ENCODE results near the gene BCAS3. TPM values are rescaled to one million over a fixed set of nuclear protein-coding genes. Genes with fewer than 3 reads are reported as not detected.
A peak's percentile ranks its signal among the peaks of the same experiment; 100 is the strongest.
"Not testable (repeated sequence)": the region's sequence is repeated elsewhere in the genome, so short reads cannot be mapped to it uniquely, and the experiment has no call there.

BCAS3 gene
- 17.1 and 20.1 TPM in 2 replicates for total RNA-seq

DNA sequence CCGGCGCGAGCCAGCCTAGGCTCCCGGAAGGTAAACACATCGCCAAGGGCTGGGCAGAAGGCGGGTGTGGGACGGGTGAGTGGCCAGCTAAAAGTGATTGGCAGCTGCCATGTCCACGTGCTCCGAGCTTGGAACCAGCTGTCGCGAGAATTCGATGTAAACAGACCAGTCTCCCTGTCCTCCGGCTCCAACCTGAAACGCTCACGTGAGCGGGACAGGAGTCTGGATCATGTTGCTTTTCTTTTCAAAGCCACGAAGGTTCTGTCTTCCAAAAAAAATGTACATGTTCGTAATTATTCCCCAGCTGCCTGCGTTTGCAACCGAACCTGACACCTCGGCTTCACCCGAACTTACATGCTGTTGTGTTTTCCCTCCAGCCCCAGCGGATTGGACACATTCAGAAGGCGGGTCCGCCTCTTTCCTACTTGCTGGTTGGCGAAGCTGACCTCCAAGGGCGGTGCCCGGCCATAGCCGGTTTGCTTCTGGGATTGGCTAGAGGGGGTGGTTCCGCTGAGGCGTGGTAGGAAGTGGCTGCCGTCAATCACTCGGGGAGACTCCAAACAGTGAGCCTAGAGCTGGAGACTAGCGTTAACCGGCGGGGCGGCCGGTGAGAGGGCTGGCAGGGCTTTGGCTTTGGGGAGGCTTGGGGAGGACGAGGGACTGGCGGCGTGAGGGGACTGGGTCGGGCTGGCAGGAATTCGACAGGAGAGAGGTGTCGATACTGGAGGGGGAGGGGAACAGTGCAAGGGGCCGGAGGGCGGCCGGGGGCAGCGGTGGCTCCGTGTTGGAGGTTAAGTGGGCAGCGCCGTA, at the start of gene BCAS3:
Gene BCAS3, plus strand, starts transcription at position 544 of the 810 bp plus-strand sequence.
- DNase-seq (ENCODE audit: low read depth, low spot score) = peak; percentile 97

DNA sequence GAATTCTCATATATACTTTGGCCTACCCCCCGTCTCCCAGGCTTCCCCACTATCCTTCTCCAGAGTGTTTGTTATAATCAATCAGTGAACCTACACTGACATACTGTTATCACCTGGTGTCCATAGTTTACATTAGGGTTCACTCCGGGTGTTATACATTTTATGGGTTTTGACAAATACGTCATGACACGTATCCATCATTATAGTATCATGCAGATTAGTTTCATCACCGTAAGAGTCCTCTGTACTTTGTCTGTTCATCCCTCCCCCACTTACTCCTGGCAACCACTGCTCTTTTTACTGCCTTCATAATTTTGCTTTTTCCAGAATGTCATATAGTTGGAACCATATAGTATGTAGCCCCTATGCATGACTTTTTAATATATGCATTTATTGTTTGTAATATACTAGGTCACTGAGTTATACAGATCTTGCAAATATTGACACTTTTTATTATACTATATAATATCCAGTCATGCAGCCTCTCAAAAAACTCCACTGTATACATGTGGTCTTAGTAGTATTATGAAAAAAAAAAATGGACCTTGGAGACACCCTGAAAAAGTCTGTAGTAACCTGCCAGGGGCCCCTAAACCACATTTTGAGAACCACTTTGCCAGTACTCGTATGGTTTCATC, 49.3 kb upstream of the BCAS3 start:
- no peak for DNase-seq (ENCODE audit: low read depth, low spot score)

DNA sequence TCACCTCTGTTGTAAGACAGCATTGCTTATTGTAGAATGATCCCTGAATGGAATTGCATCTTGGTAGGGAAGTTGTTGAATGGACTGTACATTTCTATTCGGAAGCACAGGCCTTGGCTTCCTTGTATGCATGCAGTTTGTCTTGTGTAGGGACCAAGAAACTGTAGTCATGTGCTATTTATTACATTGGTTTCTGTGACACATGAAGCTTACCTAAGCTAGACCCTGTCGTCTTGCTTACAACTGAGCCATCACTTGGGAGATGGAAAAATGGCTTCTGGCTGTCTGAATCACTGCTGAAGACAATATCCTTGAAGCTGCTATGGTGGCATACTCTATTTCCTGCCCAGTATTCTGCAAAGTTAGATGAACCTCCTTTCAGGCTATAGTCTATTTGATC, 48.5 kb upstream of the BCAS3 start:
- no peak for DNase-seq (ENCODE audit: low read depth, low spot score)

DNA sequence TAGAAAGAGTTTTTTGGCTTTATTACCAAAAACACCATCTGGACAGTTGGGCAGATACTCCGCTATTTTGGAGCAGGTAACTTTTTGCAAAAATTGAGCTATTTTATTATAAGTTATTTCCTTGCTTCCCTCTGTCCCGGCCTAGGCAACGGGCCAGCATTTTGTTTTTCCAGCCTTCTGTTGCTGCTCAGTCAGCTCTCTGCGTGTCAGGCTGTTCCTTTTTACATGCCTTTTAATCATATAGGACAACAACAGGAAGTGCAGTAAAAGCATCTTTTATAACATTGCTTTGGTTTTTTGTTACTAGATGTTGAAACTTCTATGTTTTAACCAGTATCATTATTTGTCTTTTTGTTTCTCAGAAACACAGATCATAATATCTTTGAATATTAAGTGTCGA, 47.3 kb upstream of the BCAS3 start:
- DNase-seq (ENCODE audit: low read depth, low spot score) = peak; percentile 45

DNA sequence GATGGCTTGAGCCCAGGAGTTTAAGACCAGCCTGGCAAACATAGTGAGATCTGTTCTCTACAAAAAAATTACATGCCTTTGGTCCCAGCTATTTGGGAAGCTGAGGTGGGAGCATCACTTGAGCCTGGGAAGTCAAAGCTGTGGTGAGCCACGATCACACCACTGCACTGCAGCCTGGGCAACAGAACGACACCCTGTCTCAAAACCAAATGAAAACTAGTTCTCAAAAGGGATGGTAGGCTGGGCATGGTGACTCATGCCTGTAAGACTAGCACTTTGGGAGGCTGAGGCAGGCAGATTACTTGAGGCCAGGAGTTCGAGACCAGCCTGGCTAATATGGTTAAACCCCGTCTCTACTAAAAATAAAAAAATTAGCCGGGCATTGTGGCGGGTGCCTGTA, 46.5 kb upstream of the BCAS3 start:
- DNase-seq (ENCODE audit: low read depth, low spot score) = no peak

DNA sequence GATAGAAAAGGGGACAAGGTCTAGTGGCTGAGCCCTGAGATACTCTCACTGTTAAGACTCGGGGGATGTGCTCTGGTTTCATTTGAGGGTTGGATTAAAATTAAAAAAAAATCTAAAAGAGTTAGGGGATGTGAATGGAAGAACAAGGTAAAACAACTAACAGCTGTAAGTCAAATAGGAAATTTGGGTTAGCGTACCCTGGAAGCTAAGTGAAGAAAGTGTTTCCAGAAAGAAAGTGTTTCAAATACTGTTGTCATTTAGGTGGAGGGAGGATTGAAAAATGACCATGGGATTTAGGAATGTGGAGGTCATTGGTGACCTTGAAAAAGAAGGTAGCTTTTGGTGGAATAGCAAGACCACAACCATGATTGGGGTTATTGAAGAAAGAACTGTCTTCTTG, 40.0 kb upstream of the BCAS3 start:
- no peak for DNase-seq (ENCODE audit: low read depth, low spot score)

DNA sequence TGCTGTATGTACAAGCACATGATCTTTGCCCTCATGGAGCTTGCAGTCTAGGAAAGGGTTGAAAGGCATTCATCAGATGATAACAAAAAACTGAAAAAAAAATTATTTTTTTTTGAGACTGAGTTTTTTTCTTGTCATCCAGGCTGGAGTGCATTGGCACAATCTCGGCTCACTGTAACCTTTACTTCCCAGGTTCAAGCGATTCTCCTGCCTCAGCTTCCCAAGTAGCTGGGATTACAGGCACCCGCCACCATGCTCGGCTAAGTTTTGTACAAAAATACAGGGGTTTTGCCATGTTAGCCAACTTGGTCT, 38.7 kb upstream of the BCAS3 start:
- no peak for DNase-seq (ENCODE audit: low read depth, low spot score)

DNA sequence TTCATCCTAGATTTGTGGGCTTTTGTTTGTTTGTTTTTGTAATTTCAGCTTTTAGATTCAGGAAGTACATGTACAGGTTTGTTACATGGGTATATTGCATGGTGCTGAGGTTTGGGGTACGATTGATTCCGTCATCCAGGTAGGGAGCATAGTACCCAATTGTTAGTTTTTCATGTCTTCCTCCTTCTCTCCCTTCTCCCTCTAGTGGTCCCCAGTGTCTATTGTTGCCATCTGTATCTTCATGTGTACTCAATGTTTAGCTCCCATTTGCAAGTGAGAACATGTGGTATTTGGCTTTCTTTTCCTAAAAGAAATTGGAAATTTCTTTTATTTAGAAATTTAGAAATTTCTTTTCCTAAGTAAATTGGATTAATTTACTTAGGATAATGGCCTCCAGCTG, 37.1 kb upstream of the BCAS3 start:
- DNase-seq (ENCODE audit: low read depth, low spot score) = no peak

DNA sequence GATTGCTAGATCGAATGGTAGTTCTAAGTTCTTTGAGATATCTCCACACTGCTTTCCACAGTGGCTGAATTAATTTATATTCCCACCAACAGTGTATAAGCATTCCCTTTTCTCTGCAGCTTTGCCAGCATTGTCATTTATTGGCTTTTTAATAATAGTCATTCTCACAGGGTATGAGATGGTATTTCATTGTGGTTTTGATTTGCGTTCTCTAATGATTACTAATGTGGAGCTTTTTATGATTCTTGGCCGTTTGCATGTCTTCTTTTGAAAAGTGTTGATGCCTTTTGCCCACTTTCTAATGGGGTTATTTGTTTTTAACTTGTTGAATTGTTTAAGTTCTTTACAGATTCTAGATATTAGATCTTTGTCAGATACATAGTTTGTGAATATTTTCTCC, 36.5 kb upstream of the BCAS3 start:
- no peak for DNase-seq (ENCODE audit: low read depth, low spot score)

DNA sequence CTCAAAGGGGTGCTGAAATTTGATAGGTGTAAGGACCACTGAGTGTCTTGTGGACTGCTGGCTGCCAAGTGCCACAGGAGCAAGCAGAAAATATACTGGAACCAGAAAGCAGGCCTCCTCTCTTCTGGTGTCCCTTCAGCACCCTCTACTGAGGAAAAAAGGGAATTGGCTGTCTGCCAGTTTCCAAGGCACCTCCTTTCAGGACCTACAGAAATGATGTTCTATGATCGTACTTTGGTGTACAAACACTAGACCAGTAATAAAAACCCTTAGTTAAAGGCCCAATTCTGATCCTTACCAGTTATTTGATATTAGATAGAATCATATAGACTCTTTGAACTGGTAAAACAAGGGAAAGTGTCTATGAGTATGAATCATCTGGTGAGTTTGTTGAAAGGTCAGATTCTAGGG, 35.8 kb upstream of the BCAS3 start:
- DNase-seq (ENCODE audit: low read depth, low spot score) = peak; percentile 62

DNA sequence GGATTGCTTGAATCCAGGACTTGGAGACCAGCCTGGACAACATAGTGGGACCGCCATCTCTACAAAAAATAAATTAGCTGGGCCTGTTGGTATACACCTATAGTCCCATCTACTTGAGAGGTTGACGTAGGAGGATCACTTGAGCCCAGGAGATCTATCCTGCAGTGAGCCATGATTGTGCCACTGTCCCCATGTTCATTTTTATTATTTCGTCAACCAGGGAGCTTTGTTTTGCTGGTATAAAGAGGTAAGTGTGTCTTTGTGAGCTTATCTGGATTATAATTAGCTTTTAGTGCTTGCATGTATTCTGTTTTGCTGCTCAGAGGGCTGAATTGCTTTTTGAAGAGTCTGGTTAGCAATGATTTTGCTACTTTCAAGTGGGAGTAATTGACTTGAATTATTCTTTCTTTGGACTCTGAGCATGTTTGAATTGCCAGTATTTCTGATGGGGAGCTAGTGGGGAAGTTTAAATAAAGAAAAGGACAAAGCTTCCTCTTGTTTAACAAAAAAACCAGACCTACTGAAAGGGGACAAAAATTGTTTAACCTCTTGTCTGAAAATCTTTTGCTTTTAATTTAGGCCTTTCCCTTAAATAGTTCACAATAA, 31.6 kb upstream of the BCAS3 start:
- no peak for DNase-seq (ENCODE audit: low read depth, low spot score)

DNA sequence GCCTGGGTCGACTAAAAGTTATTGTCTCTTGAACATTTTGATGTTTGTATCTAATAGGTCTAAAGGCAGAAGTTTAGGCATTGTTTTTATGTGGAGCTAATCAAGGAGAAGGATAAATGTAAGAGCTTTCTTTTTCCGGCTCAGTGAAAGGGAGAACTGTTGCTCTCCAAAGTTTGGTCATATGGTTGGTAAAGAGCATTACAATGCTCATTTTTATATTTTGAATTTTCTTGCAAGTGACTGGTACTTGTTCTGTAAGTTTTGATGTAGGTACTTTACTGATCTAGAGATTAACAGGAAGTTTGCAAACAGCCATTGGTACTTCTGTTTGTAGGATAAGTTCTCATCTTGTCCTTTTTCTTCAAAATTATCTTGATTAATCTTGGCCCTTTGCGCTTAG, 30.9 kb upstream of the BCAS3 start:
- DNase-seq (ENCODE audit: low read depth, low spot score) = no peak

DNA sequence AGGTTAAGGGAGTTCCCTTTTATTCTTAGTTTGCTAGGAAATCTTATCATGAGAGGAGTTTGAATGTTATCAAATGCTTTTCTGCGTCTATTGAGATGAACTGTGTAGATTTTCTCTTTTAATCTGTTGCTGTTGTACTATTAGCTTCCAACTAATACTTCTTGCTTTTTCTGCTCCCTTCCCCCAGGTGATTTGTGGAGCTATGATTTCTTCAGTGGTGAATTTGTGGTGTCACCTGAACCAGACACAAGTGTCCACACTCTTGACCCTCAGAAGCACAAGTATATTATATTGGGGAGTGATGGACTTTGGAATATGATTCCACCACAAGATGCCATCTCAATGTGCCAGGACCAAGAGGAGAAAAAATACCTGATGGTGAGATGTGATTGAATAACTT, 29.9 kb upstream of the BCAS3 start:
- no peak for DNase-seq (ENCODE audit: low read depth, low spot score)

DNA sequence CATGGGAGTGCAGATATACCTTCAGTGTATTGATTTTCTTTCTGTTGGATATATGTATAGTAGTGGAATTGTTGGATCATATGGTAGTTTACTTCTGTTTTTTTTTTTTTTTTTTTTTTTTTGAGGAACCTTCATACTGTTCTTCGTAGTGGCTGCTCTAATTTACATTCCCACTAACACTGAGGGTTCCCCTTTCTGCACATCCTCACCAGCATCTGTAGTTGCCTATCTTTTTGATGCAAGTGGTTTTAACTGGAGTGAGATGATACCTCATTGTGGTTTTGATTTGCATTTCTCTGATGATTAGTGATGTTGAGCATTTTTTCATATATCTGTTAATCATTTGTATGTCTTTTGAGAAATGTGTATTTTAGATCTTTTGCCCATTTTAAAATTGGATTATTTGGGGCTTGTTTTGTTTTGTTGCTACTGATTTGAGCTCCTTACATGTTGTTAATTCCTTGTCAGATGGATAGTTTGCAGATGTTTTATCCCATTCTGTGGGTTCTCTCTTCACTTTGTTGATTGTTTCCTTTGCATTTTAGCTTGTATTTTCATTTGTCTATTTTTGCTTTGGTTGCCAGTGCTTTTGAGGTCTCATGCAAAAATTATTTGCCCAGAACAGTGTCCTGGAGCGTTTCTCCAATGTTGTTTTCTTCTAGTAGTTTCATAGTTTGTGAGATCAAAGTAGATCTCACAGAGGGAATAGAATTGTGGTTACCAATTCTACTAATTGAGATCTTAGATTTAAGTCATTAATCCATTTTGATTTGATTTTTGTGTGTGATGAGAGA, 25.0 kb upstream of the BCAS3 start:
- DNase-seq (ENCODE audit: low read depth, low spot score) = no peak

DNA sequence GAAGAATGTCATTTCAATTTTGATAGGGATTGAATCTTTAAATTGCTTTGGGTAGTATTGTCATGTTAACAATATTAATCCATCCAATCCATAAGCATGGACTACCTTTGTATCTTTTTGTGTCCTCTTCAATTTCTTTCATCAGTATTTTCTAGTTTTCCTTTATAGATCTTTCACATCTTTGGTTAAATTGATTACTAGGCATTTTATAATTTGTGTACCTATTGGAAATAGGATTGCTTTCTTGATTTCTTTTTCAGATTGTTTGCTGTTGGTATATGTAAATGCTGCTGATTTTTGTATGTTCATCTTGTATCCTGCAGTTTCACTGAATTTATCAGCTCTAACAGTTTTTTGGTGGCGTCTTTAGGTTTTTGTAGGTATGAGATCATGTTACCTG, 24.1 kb upstream of the BCAS3 start:
- no peak for DNase-seq (ENCODE audit: low read depth, low spot score)

DNA sequence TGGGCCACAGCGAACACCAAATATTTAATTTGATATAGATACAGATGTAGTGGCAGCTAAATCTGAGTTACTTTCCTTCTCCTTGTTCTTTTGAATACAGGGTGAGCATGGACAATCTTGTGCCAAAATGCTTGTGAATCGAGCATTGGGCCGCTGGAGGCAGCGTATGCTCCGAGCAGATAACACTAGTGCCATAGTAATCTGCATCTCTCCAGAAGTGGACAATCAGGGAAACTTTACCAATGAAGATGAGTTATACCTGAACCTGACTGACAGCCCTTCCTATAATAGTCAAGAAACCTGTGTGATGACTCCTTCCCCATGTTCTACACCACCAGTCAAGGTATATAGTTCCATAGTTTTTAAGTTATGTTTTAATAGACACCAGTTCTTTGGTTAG, 21.2 kb upstream of the BCAS3 start:
- no peak for DNase-seq (ENCODE audit: low read depth, low spot score)

DNA sequence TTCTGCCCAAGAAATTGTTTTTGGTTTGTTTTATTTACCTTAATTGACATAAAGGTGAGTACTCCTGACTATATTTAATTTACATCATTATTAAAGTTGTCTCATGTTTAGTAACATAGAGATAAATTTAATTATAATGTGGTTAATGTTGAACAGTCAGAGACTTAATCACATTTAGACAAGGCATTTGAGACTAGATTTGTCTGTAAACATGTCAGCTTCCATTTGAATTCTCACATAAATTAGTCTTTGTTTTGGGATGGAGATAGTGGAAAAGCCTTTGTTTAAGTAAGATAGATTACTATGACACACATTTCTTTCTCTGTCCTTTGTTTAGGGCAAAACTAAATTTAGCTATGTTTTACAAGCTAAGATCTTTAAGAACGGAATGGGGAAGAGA, 18.5 kb upstream of the BCAS3 start:
- no peak for DNase-seq (ENCODE audit: low read depth, low spot score)

DNA sequence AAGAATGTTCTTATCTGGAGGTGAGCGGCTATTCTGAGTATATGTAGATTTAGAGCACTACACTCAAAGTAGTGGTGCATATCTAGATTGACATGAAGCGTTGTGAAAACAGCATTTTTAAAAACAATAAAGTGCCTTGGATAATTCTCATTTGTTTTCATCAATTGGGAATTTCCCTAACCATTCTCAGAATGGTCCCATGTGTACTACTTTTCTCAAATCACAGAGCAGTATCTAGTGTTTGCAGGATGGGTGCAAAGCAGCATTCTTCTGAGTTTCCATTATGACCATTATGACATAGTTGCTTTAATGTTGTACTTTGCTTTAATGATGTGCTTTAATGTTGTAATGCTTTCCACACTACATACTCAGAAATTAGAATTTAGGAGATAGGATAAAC, 16.2 kb upstream of the BCAS3 start:
- DNase-seq (ENCODE audit: low read depth, low spot score) = no peak

DNA sequence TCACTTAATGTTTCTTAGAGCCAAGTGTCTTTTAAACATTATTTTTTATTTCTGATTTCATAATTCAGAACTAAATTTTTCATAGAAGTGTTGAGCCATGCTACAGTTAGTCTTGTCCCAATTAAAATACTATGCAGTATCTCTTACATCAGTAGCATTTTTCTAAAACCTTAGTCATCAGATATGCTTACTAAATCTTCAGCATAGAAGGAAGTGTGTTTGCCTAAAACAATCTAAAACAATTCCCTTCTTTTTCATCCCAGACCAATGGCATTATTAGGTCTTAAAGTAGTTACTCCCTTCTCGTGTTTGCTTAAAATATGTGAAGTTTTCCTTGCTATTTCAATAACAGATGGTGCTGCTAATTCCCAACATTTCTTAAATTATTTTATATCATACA, 13.6 kb upstream of the BCAS3 start:
- DNase-seq (ENCODE audit: low read depth, low spot score) = no peak

DNA sequence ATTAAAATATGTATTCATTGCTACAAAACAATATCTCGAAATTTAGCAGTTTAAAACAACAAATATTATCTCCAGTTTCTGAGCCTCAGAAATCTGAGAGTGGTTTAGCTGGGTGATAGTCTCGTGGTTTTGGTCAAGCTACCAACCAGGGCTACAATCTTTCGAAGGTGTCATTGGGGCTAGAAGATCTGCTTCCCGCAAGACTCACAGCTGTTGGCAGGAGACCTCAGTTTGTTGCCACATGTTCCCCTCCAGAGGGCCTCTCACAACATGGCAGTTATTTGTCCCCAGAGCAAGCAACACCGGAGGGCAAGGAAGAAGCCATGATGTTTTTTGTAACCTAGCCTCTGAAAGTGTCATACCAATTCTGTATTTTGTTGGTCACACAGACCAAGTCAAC, 12.0 kb upstream of the BCAS3 start:
- no peak for DNase-seq (ENCODE audit: low read depth, low spot score)

DNA sequence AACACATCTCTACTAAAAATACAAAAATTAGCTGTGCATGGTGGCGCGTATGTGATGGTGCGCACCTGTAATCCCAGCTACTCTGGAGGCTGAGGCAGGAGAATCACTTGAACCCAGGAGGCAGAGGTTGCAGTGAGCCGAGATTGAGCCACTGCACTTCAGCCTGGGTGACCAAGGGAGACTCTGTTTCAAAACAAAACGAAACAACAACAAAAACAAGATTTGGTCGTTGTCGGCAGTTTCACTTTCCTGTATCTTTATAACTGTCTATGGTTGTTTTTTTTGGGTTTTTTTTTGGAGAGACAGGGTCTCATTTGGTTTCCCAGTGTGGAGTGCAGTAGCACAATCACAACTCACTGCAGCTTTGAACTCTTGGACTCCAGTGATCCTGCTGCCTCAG, 8.9 kb upstream of the BCAS3 start:
- DNase-seq (ENCODE audit: low read depth, low spot score) = not testable (repeated sequence)

DNA sequence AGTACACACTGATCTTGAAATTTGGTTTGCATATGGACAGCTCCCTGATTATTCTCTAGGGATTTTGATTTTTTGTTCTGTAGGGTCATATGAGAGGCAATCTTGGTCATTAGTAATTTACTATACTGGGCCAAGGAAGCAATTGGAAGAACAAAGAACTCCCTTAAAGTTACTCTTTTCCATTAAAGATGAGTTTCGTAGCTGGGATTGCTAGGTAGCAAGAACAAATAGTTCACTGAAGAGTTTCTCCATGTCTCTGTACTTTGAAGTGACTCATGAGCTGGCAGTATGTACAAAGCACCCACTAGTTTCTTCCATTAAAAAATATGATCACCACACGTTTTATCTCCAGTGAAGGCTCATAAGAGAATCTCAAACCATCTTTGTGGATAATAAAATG, 6.2 kb upstream of the BCAS3 start:
- DNase-seq (ENCODE audit: low read depth, low spot score) = no peak

Data from pulmonary artery endothelial cell (primary cell).